HepG2 (cell line): Measurements from ENCODE around the gene TAF8. TPM values are rescaled to one million over a fixed set of nuclear protein-coding genes. Genes with fewer than 3 reads are reported as not detected.
A peak's percentile ranks its signal among the peaks of the same experiment; 100 is the strongest.

Experiments
- ARID5B ChIP-seq: IDR thresholded peaks from 2 replicates; pipeline ENCODE4 v1.4.0; 2020; ENCODE audit warnings: mild to moderate bottlenecking, missing genetic modification reagents
- DR1 ChIP-seq: sonication (generic); formaldehyde crosslinking; IDR thresholded peaks from 2 replicates; pipeline ENCODE4 v1.8.0; 2021; ENCODE audit warnings: mild to moderate bottlenecking, missing genetic modification reagents, inconsistent platforms
- DZIP1 ChIP-seq: sonication (generic); formaldehyde crosslinking; IDR thresholded peaks from 2 replicates; pipeline ENCODE4 v1.5.0; 2020; ENCODE audit warnings: mild to moderate bottlenecking, missing genetic modification reagents
- FOSL2 ChIP-seq: sonication (generic); formaldehyde crosslinking; IDR thresholded peaks from 2 replicates; pipeline ENCODE4 v1.4.0; 2020; ENCODE audit warnings: missing genetic modification reagents
- FOXO1 ChIP-seq: sonication (generic); formaldehyde crosslinking; IDR thresholded peaks from 2 replicates; pipeline ENCODE4 v1.4.0; 2020; ENCODE audit warnings: missing genetic modification reagents
- KLF6 ChIP-seq: IDR thresholded peaks from 2 replicates; pipeline ENCODE4 v1.8.0; 2016; ENCODE audit warnings: missing biosample characterization, missing genetic modification reagents
- SOX6 ChIP-seq, 2 experiments: fragments of 450-650 bp in 1 of 2; sonication (generic) in 1 of 2; formaldehyde crosslinking in 1 of 2; IDR thresholded peaks; 2 replicates each; pipeline versions ENCODE4 v1.4.0 to v1.6.1; 2017 to 2020; ENCODE audit warnings: antibody characterized with exemption in 1 of 2, mild to moderate bottlenecking in 1 of 2, missing genetic modification reagents in 1 of 2
- TFDP2 ChIP-seq: sonication (generic); formaldehyde crosslinking; IDR thresholded peaks from 2 replicates; pipeline ENCODE4 v1.4.0; 2020; ENCODE audit warnings: missing genetic modification reagents
- TRIM22 ChIP-seq: fragments of 450-650 bp; IDR thresholded peaks from 2 replicates; pipeline ENCODE4 v1.6.1; 2017
- ZNF609 ChIP-seq: sonication (generic); formaldehyde crosslinking; IDR thresholded peaks from 2 replicates; pipeline ENCODE4 v1.4.0; 2020; ENCODE audit warnings: mild to moderate bottlenecking, missing genetic modification reagents, borderline replicate concordance
- polyA plus RNA-seq, 8 experiments: library from polyadenylated mRNA; depleted of rRNA in 3 of 8; stranded (reverse) in 7 of 8; unstranded in 1 of 8; fragments of >200 nt; fragmentation: Illumina TruSeq in 4 of 8; extraction: Trizol in 4 of 8; gene quantifications; 2 replicates each; pipeline versions ENCODE4 v1.2.1 to v1.2.3, GENCODE V29; 2011 to 2016; ENCODE audit warnings: low read depth in 4 of 8, missing spikeins in 1 of 8, mixed read lengths in 1 of 8; ENCODE audit not compliant: insufficient read depth in 1 of 8
- total RNA-seq, 5 experiments: library from RNA; depleted of rRNA; stranded (reverse); fragments of >200 nt; fragmentation: Illumina TruSeq; extraction: Trizol; gene quantifications; 2 replicates each; pipeline ENCODE4 v1.2.3, GENCODE V29; 2016; ENCODE audit warnings: low read depth in 1 of 5

TAF8 gene
- total and polyA plus RNA-seq, 2 of the 13 experiments (the other 11 are each of a cell fraction or from before 2014, with no cell fraction given): 25.2 to 25.8 TPM

GRCh38 chr6:42136508-42137193, 86.3 kb downstream of the TAF8 start (continued):
- TF ChIP-seq ZNF609 (CRISPR knock-in tag): 0 out of 2 replicates have a peak, but pooled peaks have one; percentile 1
- no peak for TF ChIP-seq KLF6 (CRISPR knock-in tag)
- TF ChIP-seq SOX6 (IDR thresholded peaks at IDR 0.05): no peak
- peak; percentile 23 for TF ChIP-seq SOX6 (CRISPR knock-in tag; IDR thresholded peaks at IDR 0.05)
- TF ChIP-seq TFDP2 (CRISPR knock-in tag): no peak
- TF ChIP-seq FOSL2 (CRISPR knock-in tag): peak; percentile 85
- TF ChIP-seq TRIM22: no peak
- TF ChIP-seq ARID5B (CRISPR knock-in tag): no peak; the same call in 1 of the 2 replicates
- 0 out of 2 replicates have a peak, but pooled peaks have one; percentile 15 for TF ChIP-seq FOXO1 (CRISPR knock-in tag)
- no peak for TF ChIP-seq DZIP1
- TF ChIP-seq DR1 (CRISPR knock-in tag): peak; percentile 73
